GM12891 (cell line): ENCODE results near the gene RIPPLY3.

Experiments used
- PAX5 ChIP-seq: IDR thresholded peaks from 2 replicates; pipeline ENCODE4 v1.6.1; 2011; ENCODE audit warnings: low read length, moderate library complexity, mild to moderate bottlenecking; ENCODE audit not compliant: insufficient read depth, severe bottlenecking
- POLR2A ChIP-seq: IDR thresholded peaks from 2 replicates; pipeline ENCODE4 v1.6.1; 2011; ENCODE audit warnings: low read depth, low read length, control low read depth
- POLR2AphosphoS5 ChIP-seq: IDR thresholded peaks from 2 replicates; pipeline ENCODE4 v1.6.1; 2011; ENCODE audit warnings: low read depth, low read length, control low read depth
- POU2F2 ChIP-seq: IDR thresholded peaks from 2 replicates; pipeline ENCODE4 v1.6.1; 2011; ENCODE audit warnings: low read depth, mild to moderate bottlenecking, control low read depth, low read length, moderate library complexity
- SPI1 ChIP-seq: IDR thresholded peaks from 2 replicates; pipeline ENCODE4 v1.6.1; 2011; ENCODE audit warnings: low read depth, low read length, control low read depth
- TAF1 ChIP-seq: IDR thresholded peaks from 2 replicates; pipeline ENCODE4 v1.6.1; 2011; ENCODE audit warnings: low read depth, low read length, control low read depth

- TF ChIP-seq POLR2A = no peak
- TF ChIP-seq POLR2AphosphoS5 = no peak
- TF ChIP-seq TAF1 = no peak
- TF ChIP-seq PAX5 = no peak
- TF ChIP-seq POU2F2 = no peak
- no peak for TF ChIP-seq SPI1
These were observed 7.2 kb upstream of the RIPPLY3 start for GRCh38 chr21:36999131-36999898.
